RWPE1 (cell line): ENCODE measurements around the gene C1RL.

Source experiments
- CTCF ChIA-PET: fragments of 350-600 bp; sonication (Branson Sonifier 250); formaldehyde crosslinking; extraction: SDS; loops from one replicate; lab custom pipeline; 2021; lab: Yijun Ruan, JAX
- POLR2A ChIA-PET: fragments of 400-600 bp; formaldehyde crosslinking; extraction: SDS; loops from one replicate; lab custom pipeline; 2020; ENCODE audit warnings: antibody characterized with exemption; ENCODE audit not compliant: low non-redundant PET; lab: Yijun Ruan, JAX
- DNase-seq: peaks from one replicate; pipeline ENCODE4 v3.0.0; 2012; ENCODE audit warnings: low spot score
- H3K27ac ChIP-seq: fragments of 450-650 bp; 2 replicates; pipeline ENCODE4 v1.5.1; 2017
- CTCF ChIP-seq: fragments of 450-650 bp; conservative IDR thresholded peaks from 2 replicates; pipeline ENCODE4 v1.5.1; 2017; ENCODE audit warnings: low read depth, mild to moderate bottlenecking

The C1RL gene

GRCh38 chr12:7089196-7089871 is 19.7 kb downstream of the C1RL start:
- no peak for DNase-seq
- ChIA-PET CTCF (interaction anchor here (0.6 to 1.6 kb wide), 3 partner anchors 20 to 1520 kb away, joined by 3 to 7 read pairs (median 3); partner anchors contain the start of gene C1RL), POLR2A (no interaction called here)
- H3K27ac ChIP-seq: no peak overlapping the region
- no peak for TF ChIP-seq CTCF

GRCh38 chr12:7083125-7083524 is 25.9 kb downstream of the C1RL start:
- TF ChIP-seq CTCF: no peak
- H3K27ac ChIP-seq: no peak overlapping the region
- ChIA-PET CTCF (no interaction called here), POLR2A (no interaction called here)
- DNase-seq: no peak

GRCh38 chr12:7081037-7081436 is 28.0 kb downstream of the C1RL start:
- TF ChIP-seq CTCF: no peak
- POLR2A ChIA-PET: no interaction called here
- H3K27ac ChIP-seq: peak overlapping the region; percentile 74
- CTCF ChIA-PET: interaction anchor here (0.6 kb wide), 1 partner anchor 23 kb away, joined by 5 read pairs; no protein-coding TSS in a partner anchor
- DNase-seq: no peak

- ChIA-PET POLR2A (interaction anchor here (0.6 to 1.1 kb wide), 4 partner anchors 19 to 111 kb away, joined by 3 to 5 read pairs (median 4); no protein-coding TSS in a partner anchor), CTCF (interaction anchor here (0.8 kb wide), 1 partner anchor 20 kb away, joined by 3 read pairs; no protein-coding TSS in a partner anchor)
- H3K27ac ChIP-seq: peak overlapping the region; percentile 95
- no peak for TF ChIP-seq CTCF
- no peak for DNase-seq
These were observed 29.2 kb downstream of the C1RL start for GRCh38 chr12:7079826-7080125.

- no peak for TF ChIP-seq CTCF
- POLR2A ChIA-PET: no interaction called here
- no peak overlapping the region for H3K27ac ChIP-seq
- CTCF ChIA-PET: no interaction called here
- DNase-seq: no peak
These were observed 30.9 kb downstream of the C1RL start for GRCh38 chr12:7078163-7078562.

GRCh38 chr12:7076493-7076892 is 32.5 kb downstream of the C1RL start:
- POLR2A ChIA-PET: no interaction called here

More at GRCh38 chr12:7076493-7076892, 32.5 kb downstream of the C1RL start:
- H3K27ac ChIP-seq: no peak overlapping the region; the same call in 1 of the 2 replicates
- CTCF ChIA-PET: interaction anchor here (0.6 kb wide), 1 partner anchor 65 kb away, joined by 4 read pairs; no protein-coding TSS in a partner anchor
- no peak for TF ChIP-seq CTCF
- DNase-seq: no peak
